Stimulated activated CD4-positive, alpha-beta T cell treated with anti-CD3 and anti-CD28 coated beads, Interleukin-1b, Interleukin-23, amount 100 ng/mL, for 24 hours (primary cell): ENCODE measurements around the gene TPST2.
A peak's percentile ranks its signal among the peaks of the same experiment; 100 is the strongest.
"Not testable (repeated sequence)": the region's sequence is repeated elsewhere in the genome, so short reads cannot be mapped to it uniquely, and the experiment has no call there.

Experiments
- DNase-seq, 4 experiments: peaks; one replicate each; pipeline ENCODE4 v3.0.0-alpha.2; 2020; ENCODE audit warnings: low read depth in 4 of 4, low spot score in 1 of 4

Gene TPST2

GRCh38 chr22:26536056-26536761 lies 53.7 kb downstream of the TPST2 start:
- DNase-seq: no peak

GRCh38 chr22:26535603-26535908 lies 54.4 kb downstream of the TPST2 start:
- no peak for DNase-seq

- DNase-seq: no peak
Measured at GRCh38 chr22:26534874-26535602, 54.9 kb downstream of the TPST2 start.

GRCh38 chr22:26534171-26534855 lies 55.6 kb downstream of the TPST2 start:
- no peak for DNase-seq

- no peak for DNase-seq
Measured at GRCh38 chr22:26529345-26529744, 60.6 kb downstream of the TPST2 start.

- DNase-seq: not testable (repeated sequence)
Measured at GRCh38 chr22:26528518-26528917, 61.4 kb downstream of the TPST2 start.

- no peak for DNase-seq
Measured at GRCh38 chr22:26527574-26528465, 62.1 kb downstream of the TPST2 start.

GRCh38 chr22:26527167-26527566 lies 62.8 kb downstream of the TPST2 start:
- DNase-seq: no peak

GRCh38 chr22:26525946-26526564 lies 63.9 kb downstream of the TPST2 start:
- no peak for DNase-seq

GRCh38 chr22:26524870-26525269 lies 65.1 kb downstream of the TPST2 start:
- no peak for DNase-seq

- DNase-seq: no peak
Measured at GRCh38 chr22:26522592-26522991, 67.3 kb downstream of the TPST2 start.

GRCh38 chr22:26522012-26522411 lies 67.9 kb downstream of the TPST2 start:
- DNase-seq: no peak

- DNase-seq: no peak
Measured at GRCh38 chr22:26517429-26517828, 72.5 kb downstream of the TPST2 start.

- no peak for DNase-seq
Measured at GRCh38 chr22:26516503-26516902, 73.4 kb downstream of the TPST2 start.

GRCh38 chr22:26515931-26516330 lies 74.0 kb downstream of the TPST2 start:
- no peak for DNase-seq

- no peak for DNase-seq
Measured at GRCh38 chr22:26514419-26515161, 75.3 kb downstream of the TPST2 start.

- no peak for DNase-seq
Measured at GRCh38 chr22:26513838-26514237, 76.1 kb downstream of the TPST2 start.

- DNase-seq: peak; percentile 86 to 92 (median 89)
Measured at GRCh38 chr22:26512149-26512793, 77.7 kb downstream of the TPST2 start, which contains the start of gene TFIP11. Gene TFIP11 (minus strand): TSS chr22:26512473. CDS start chr22:26510272, 2,201 bp downstream.

GRCh38 chr22:26508148-26508547 lies 81.8 kb downstream of the TPST2 start:
- no peak for DNase-seq
